Activated T-cell treated with anti-CD3 and anti-CD28 coated beads, Interleukin-2, amount 50 U/mL, for 4 hours (primary cell): ENCODE data around the gene CADPS2. TPM values are rescaled to one million over a fixed set of nuclear protein-coding genes. Genes with fewer than 3 reads are reported as not detected.
A peak's percentile ranks its signal among the peaks of the same experiment; 100 is the strongest.

Source experiments
- ATAC-seq, 2 donors: fragments of 200-7000 bp; cut with Tn5 transposase; one replicate each; pipeline ENCODE4 v1.10.0; 2021
- DNase-seq: peaks from one replicate; pipeline ENCODE4 v3.0.0-alpha.2; 2020
- H3K27me3 Mint-ChIP-seq: one replicate; pipeline ENCODE4 v1.8.0; 2021; ENCODE audit warnings: low read depth, mixed read lengths
- H3K36me3 Mint-ChIP-seq: one replicate; pipeline ENCODE4 v1.8.0; 2022; ENCODE audit warnings: mixed read lengths; ENCODE audit not compliant: insufficient read depth
- H3K4me1 Mint-ChIP-seq: one replicate; pipeline ENCODE4 v1.8.0; 2021; ENCODE audit warnings: low read depth, mixed read lengths
- H3K4me3 Mint-ChIP-seq: one replicate; pipeline ENCODE4 v1.8.0; 2021; ENCODE audit warnings: mild to moderate bottlenecking, moderate library complexity, mixed read lengths
- H3K9me3 Mint-ChIP-seq: one replicate; pipeline ENCODE4 v1.8.0; 2021; ENCODE audit warnings: mixed read lengths
- total RNA-seq, 3 donors: library from RNA; stranded (reverse); gene quantifications; one replicate each; pipeline ENCODE4 v1.2.1, GENCODE V29; 2021

The CADPS2 gene
- total RNA-seq: under 1 TPM; 0.11 to 0.18 (median 0.16) TPM

DNA sequence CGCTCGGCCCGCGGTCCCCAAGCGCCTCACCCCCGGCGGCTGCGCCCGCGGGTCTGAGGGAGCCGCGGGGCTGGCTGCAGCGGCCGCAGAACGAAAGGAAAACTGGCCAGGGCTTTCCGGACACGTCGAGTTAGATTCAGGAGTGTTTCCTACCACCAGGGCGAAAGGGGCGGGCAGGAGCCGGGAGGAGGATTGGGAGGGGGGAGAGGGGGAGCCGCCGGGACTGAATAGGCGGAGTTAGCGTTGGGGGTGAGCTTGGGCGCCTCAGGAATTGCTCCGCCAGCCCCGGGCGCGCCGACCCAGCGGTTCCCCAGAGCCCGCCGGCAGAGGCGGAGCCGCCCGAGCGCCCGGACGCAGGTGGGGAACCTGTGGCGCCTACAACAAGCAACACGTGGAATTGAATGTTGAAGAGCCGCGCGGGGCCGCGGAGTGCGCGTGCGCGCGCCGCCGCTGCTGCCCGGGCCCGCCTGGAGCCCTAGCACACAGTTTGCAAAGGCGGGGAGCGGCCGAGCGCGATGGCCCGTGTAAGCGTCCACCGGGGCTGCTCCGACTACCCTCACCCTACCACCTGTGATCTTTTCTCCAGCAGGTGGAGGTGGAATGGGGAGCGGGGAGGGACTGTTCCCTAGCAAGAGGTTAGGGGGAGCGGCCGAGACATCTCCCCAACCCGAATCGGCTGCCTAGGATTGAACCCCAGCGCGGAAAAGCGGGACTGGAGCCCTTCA is at the start of gene CADPS2:
TSS of gene CADPS2 (minus strand) at position 104 of the 725 bp plus-strand sequence. CDS start 123 bp downstream, outside the sequence.
- Mint-ChIP-seq H3K9me3 (no peaks in the 10 kb centered on the region), H3K27me3 (peaks cover 48% of the 10 kb centered on the region), H3K36me3 (no peaks in the 10 kb centered on the region), H3K4me3 (peak within 1 kb of the TSS; percentile 31), H3K4me1 (peaks cover 4% of the 10 kb centered on the region)
- DNase-seq (no peak), ATAC-seq (peak; percentile 32 to 45)

DNA sequence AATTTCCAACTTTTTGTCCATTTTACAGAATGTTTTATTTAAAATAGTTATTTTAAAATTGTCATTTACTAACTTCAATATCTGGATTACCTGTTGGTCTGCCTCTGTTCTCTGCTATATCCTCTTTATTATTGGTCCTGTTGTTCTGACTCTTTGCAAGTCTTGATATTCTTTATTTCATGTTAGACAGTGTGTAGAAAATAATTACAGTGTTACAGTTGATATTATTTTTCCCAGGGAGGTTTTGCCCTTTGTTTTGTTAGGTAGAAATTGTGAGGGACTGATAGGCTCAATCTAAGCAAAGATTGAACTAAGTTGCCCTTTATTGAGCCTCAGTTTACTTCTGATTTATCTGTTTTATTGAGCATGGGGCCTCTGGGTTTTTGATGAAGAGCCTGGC is 49.4 kb upstream of the CADPS2 start:
- no peak for DNase-seq
- H3K4me1 Mint-ChIP-seq: no peaks in the 10 kb centered on the region
- H3K4me3 Mint-ChIP-seq: no peak overlapping the region
- no peaks in the 10 kb centered on the region for H3K27me3 Mint-ChIP-seq
- no peaks in the 10 kb centered on the region for H3K36me3 Mint-ChIP-seq
- peaks cover 17% of the 10 kb centered on the region for H3K9me3 Mint-ChIP-seq
- no peak for ATAC-seq

GRCh38 chr7:122919643-122920181 is 33.5 kb upstream of the CADPS2 start:
- H3K9me3 Mint-ChIP-seq: no peaks in the 10 kb centered on the region
- H3K36me3 Mint-ChIP-seq: no peaks in the 10 kb centered on the region
- DNase-seq (no peak), ATAC-seq (no peak)
- H3K4me3 Mint-ChIP-seq: no peak overlapping the region
- H3K27me3 Mint-ChIP-seq: no peaks in the 10 kb centered on the region
- no peaks in the 10 kb centered on the region for H3K4me1 Mint-ChIP-seq

DNA sequence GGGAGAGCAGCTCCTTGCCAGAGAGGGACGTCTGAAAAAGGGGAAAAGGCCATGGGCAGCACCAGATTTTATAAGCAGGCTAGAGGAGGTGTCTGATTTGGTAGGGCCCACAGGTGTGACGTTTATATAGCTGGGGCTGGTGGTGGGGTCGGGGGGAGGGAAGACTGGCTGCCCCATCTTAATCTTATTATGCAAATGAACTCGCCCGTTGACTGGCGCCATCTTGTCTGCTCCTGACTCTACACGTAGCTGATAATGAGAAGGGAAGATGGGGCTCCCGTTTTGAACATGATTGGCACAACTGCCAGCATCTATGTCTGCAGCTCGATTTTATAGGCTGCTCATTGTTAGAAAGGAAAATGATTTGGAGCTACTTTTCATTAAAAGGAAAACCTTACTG is 28.6 kb upstream of the CADPS2 start:
- DNase-seq (no peak), ATAC-seq (no peak)
- no peak overlapping the region for H3K4me3 Mint-ChIP-seq
- H3K27me3 Mint-ChIP-seq: no peaks in the 10 kb centered on the region
- H3K4me1 Mint-ChIP-seq: no peaks in the 10 kb centered on the region
- no peaks in the 10 kb centered on the region for H3K36me3 Mint-ChIP-seq
- H3K9me3 Mint-ChIP-seq: no peaks in the 10 kb centered on the region

- no peak for DNase-seq
- H3K4me1 Mint-ChIP-seq: no peaks in the 10 kb centered on the region
- no peak overlapping the region for H3K4me3 Mint-ChIP-seq
- ATAC-seq: no peak
- no peaks in the 10 kb centered on the region for H3K9me3 Mint-ChIP-seq
- H3K36me3 Mint-ChIP-seq: no peaks in the 10 kb centered on the region
- H3K27me3 Mint-ChIP-seq: no peaks in the 10 kb centered on the region
Measured at GRCh38 chr7:122913608-122914007, 27.3 kb upstream of the CADPS2 start.

GRCh38 chr7:122902751-122903495 is 16.7 kb upstream of the CADPS2 start:
- ATAC-seq (no peak), DNase-seq (no peak)
- H3K9me3 Mint-ChIP-seq: no peaks in the 10 kb centered on the region
- no peaks in the 10 kb centered on the region for H3K36me3 Mint-ChIP-seq
- no peaks in the 10 kb centered on the region for H3K4me1 Mint-ChIP-seq
- no peaks in the 10 kb centered on the region for H3K27me3 Mint-ChIP-seq
- H3K4me3 Mint-ChIP-seq: no peak overlapping the region

GRCh38 chr7:122901250-122901649 is 15.0 kb upstream of the CADPS2 start:
- DNase-seq: no peak
- Mint-ChIP-seq H3K27me3 (no peaks in the 10 kb centered on the region), H3K4me1 (no peaks in the 10 kb centered on the region), H3K9me3 (no peaks in the 10 kb centered on the region), H3K4me3 (no peak overlapping the region), H3K36me3 (no peaks in the 10 kb centered on the region)
- no peak for ATAC-seq

DNA sequence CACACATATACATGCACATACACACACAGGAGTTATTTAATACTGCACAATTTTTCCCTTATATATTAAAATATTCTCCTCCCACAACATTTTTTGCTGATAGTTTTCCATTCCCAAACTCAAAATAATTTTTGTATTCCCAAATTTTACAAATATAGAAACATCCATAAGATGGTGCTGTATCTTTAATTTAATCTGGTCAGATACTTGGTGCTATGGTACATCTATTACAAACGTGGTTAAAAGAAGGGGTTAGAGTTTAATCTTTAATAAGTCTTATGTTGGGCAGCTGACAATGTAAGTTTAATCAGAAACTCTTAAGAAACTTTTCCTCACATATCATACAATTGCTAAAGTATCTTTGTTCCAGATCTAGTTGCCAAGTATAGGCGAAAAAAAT is 10.2 kb upstream of the CADPS2 start:
- Mint-ChIP-seq H3K9me3 (no peaks in the 10 kb centered on the region), H3K4me1 (no peaks in the 10 kb centered on the region), H3K36me3 (no peaks in the 10 kb centered on the region), H3K4me3 (no peak overlapping the region), H3K27me3 (no peaks in the 10 kb centered on the region)
- ATAC-seq: no peak
- no peak for DNase-seq

DNA sequence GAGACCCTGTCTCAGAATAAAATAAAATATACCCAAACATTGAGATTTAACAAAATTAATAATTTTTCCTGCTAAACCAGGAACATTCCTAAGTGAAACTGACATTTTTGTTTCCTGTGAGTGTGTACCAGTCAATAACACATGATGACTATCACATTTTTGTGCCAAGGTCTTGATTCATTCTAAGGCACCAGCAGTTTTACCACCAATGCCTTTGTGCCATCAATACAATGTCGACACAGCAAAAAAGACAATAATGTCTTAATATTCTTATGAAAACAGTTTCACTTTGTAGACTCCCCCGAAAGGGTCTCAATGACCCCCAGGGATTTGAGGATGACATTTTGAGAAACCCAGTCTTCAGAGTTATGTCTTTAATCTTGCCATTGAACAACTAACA is 7.2 kb upstream of the CADPS2 start:
- no peak for DNase-seq
- Mint-ChIP-seq H3K27me3 (peaks cover 12% of the 10 kb centered on the region), H3K4me1 (no peaks in the 10 kb centered on the region), H3K4me3 (no peak overlapping the region), H3K9me3 (no peaks in the 10 kb centered on the region), H3K36me3 (no peaks in the 10 kb centered on the region)
- ATAC-seq: no peak

DNA sequence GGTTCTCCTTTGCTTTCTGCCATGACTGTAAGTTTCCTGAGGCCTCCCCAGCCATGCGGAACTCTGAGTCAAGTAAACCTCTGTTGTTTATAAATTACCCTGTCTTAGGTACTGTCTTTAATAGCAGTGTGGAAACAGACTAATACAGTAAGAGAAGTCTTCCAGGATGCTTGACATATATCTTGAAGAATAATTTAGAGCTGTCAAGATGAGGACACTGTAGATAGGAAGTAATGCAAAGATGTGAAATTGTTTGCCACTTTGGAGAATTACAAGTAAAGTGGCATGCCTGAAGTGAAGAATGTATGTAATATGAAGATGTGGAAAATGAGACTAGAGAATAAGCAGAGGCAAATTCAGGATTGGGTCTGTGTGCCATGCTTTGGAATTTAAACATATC is 2.9 kb upstream of the CADPS2 start:
- no peaks in the 10 kb centered on the region for H3K36me3 Mint-ChIP-seq
- peaks cover 40% of the 10 kb centered on the region for H3K27me3 Mint-ChIP-seq
- peaks cover 4% of the 10 kb centered on the region for H3K4me1 Mint-ChIP-seq
- H3K9me3 Mint-ChIP-seq: no peaks in the 10 kb centered on the region
- no peak for ATAC-seq
- DNase-seq: no peak
- no peak overlapping the region for H3K4me3 Mint-ChIP-seq

GRCh38 chr7:122887848-122888247 is 1.6 kb upstream of the CADPS2 start:
- no peaks in the 10 kb centered on the region for H3K36me3 Mint-ChIP-seq
- no peak for ATAC-seq
- no peak overlapping the region for H3K4me3 Mint-ChIP-seq
- H3K9me3 Mint-ChIP-seq: no peaks in the 10 kb centered on the region
- peaks cover 4% of the 10 kb centered on the region for H3K4me1 Mint-ChIP-seq
- no peak for DNase-seq
- peaks cover 48% of the 10 kb centered on the region for H3K27me3 Mint-ChIP-seq

DNA sequence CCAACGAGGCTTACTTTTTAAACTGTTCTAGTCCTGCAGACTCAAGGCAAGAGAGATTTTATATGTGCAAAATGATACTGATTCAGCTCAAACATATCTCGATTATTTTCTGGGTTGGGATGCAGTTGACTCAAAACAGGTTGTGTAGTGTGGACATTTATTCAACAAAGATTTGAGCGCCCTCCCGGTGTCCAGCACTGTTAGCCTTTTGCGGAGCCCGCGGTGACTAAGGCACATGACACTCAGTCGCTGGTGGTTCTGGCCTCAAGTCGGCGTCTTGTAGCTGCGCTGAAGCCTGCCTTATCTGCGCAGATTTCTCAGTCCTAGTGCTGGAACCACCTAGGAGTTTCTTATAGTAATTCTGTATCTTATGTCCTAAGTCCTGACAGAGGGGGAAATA is 938 bp upstream of the CADPS2 start:
- H3K4me1 Mint-ChIP-seq: peaks cover 4% of the 10 kb centered on the region
- H3K27me3 Mint-ChIP-seq: peaks cover 48% of the 10 kb centered on the region
- no peak overlapping the region for H3K4me3 Mint-ChIP-seq
- H3K9me3 Mint-ChIP-seq: no peaks in the 10 kb centered on the region
- ATAC-seq (no peak), DNase-seq (no peak)
- no peaks in the 10 kb centered on the region for H3K36me3 Mint-ChIP-seq

- Mint-ChIP-seq H3K36me3 (no peaks in the 10 kb centered on the region), H3K27me3 (peaks cover 46% of the 10 kb centered on the region), H3K9me3 (no peaks in the 10 kb centered on the region), H3K4me1 (peaks cover 4% of the 10 kb centered on the region), H3K4me3 (peak overlapping the region; percentile 31)
- ATAC-seq (peak; percentile 21 to 47), DNase-seq (no peak)
Measured at GRCh38 chr7:122885583-122886356, 490 bp downstream of the CADPS2 start.

DNA sequence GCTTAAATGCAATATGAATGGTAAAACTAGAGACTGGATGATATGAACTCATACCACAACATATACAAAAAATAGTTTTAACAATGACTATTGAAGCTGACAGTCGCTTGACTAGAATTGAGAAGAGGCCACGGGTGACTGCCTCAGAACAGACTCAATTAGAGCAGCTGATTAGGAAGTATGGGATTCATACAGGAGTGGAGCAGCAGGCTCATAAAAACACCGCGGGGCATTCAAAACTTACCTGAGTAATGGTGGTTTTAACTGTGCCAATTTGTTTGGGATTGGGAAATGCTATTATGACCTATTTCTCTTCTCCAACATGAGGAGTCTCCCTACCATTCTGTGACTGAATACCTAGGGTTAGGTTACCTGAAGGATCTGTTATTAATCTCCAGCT is 2.1 kb downstream of the CADPS2 start:
- H3K36me3 Mint-ChIP-seq: no peaks in the 10 kb centered on the region
- H3K27me3 Mint-ChIP-seq: peaks cover 41% of the 10 kb centered on the region
- H3K4me3 Mint-ChIP-seq: no peak overlapping the region
- DNase-seq (no peak), ATAC-seq (no peak)
- peaks cover 4% of the 10 kb centered on the region for H3K4me1 Mint-ChIP-seq
- no peaks in the 10 kb centered on the region for H3K9me3 Mint-ChIP-seq
